ENCODE measurements around the gene RPP21. TPM values are rescaled to one million over a fixed set of nuclear protein-coding genes. Genes with fewer than 3 reads are reported as not detected.

Gene RPP21
- total and polyA plus RNA-seq, 2 donors (not counting 1 experiment from before 2014, with no cell fraction given), result 16.7 to 30.2 TPM

DNA sequence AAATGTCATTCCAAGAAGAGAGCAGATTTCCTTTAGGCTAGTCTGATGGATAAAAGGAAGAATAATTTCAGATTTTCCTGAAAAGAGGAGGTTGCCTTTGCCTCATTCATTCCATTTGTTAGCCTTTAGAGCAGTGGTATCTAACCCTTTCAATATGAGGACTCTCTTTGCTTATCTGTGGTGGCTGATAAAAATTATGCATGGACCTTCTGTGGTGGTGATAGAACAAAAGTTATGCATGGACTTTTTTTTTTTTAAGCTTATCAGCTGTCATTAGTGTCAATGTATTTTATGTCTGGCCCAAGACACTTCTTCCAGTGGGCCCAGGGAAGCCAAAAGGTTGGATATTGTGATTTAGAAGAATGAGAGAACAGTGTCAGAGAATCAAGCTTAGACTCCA lies 16.6 kb upstream of the RPP21 start:
- H4K20me1 ChIP-seq (ENCODE audit: control insufficient read depth, extremely low read depth, insufficient read depth, low read length), result no peaks in the 10 kb centered on the region
- H3K79me2 ChIP-seq (ENCODE audit: control insufficient read depth, insufficient read depth, low read length), result peaks cover 26% of the 10 kb centered on the region
- H3K27ac ChIP-seq (ENCODE audit: insufficient read depth, low read length), result no peak overlapping the region
- no peak for TF ChIP-seq EZH2 (IDR thresholded peaks at IDR 0.05; ENCODE audit: low read length, missing control alignments)
- TF ChIP-seq, protein P1, sequence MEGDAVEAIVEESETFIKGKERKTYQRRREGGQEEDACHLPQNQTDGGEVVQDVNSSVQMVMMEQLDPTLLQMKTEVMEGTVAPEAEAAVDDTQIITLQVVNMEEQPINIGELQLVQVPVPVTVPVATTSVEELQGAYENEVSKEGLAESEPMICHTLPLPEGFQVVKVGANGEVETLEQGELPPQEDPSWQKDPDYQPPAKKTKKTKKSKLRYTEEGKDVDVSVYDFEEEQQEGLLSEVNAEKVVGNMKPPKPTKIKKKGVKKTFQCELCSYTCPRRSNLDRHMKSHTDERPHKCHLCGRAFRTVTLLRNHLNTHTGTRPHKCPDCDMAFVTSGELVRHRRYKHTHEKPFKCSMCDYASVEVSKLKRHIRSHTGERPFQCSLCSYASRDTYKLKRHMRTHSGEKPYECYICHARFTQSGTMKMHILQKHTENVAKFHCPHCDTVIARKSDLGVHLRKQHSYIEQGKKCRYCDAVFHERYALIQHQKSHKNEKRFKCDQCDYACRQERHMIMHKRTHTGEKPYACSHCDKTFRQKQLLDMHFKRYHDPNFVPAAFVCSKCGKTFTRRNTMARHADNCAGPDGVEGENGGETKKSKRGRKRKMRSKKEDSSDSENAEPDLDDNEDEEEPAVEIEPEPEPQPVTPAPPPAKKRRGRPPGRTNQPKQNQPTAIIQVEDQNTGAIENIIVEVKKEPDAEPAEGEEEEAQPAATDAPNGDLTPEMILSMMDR (conservative IDR thresholded peaks at IDR 0.05 in 1 of 2, IDR thresholded peaks at IDR 0.05 in 1 of 2; ENCODE audit: low read depth in 1 of 2, low read length in 2 of 2), result no peak
- peaks cover 5% of the 10 kb centered on the region for H3K36me3 ChIP-seq (ENCODE audit: control insufficient read depth, insufficient read depth, low read length)
- no peak overlapping the region for H3K4me2 ChIP-seq (ENCODE audit: extremely low read depth, insufficient read depth, low read length)
- no peak for DNase-seq (ENCODE audit: low read depth in 2 of 2)
- no peaks in the 10 kb centered on the region for H3K4me1 ChIP-seq (ENCODE audit: control insufficient read depth, extremely low read depth, insufficient read depth, low read length)
- no peak overlapping the region for H2AFZ ChIP-seq (ENCODE audit: low read length)
- no peaks in the 10 kb centered on the region for H3K27me3 ChIP-seq (ENCODE audit: control insufficient read depth, insufficient read depth, low read length)
- no peaks in the 10 kb centered on the region for H3K9me3 ChIP-seq (ENCODE audit: control insufficient read depth, insufficient read depth, low read depth, low read length)
- no peak overlapping the region for H3K9ac ChIP-seq (ENCODE audit: insufficient read depth, low read length)
- no peak overlapping the region for H3K4me3 ChIP-seq (replicated peaks in 1 of 4; ENCODE audit: control extremely low read depth in 1 of 4, insufficient read depth in 1 of 4, low read depth in 3 of 4, low read length in 4 of 4)

DNA sequence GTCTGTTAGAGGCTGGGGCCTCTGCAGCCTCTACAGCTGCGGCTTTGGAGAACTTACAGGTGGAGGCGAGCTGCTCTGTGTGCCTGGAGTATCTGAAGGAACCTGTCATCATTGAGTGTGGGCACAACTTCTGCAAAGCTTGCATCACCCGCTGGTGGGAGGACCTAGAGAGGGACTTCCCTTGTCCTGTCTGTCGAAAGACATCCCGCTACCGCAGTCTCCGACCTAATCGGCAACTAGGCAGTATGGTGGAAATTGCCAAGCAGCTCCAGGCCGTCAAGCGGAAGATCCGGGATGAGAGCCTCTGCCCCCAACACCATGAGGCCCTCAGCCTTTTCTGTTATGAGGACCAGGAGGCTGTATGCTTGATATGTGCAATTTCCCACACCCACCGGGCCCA lies 15.6 kb upstream of the RPP21 start:
- DNase-seq (ENCODE audit: low read depth in 2 of 2), result no peak
- Histone ChIP-seq H3K27me3 (ENCODE audit: control insufficient read depth, insufficient read depth, low read length) (no peaks in the 10 kb centered on the region), H2AFZ (ENCODE audit: low read length) (no peak overlapping the region), H3K27ac (ENCODE audit: insufficient read depth, low read length) (no peak overlapping the region), H3K4me1 (ENCODE audit: control insufficient read depth, extremely low read depth, insufficient read depth, low read length) (no peaks in the 10 kb centered on the region), H3K36me3 (ENCODE audit: control insufficient read depth, insufficient read depth, low read length) (peaks cover 5% of the 10 kb centered on the region), H3K4me3 (replicated peaks in 1 of 4; ENCODE audit: control extremely low read depth in 1 of 4, insufficient read depth in 1 of 4, low read depth in 3 of 4, low read length in 4 of 4) (no peak overlapping the region), H4K20me1 (ENCODE audit: control insufficient read depth, extremely low read depth, insufficient read depth, low read length) (no peaks in the 10 kb centered on the region), H3K9me3 (ENCODE audit: control insufficient read depth, insufficient read depth, low read depth, low read length) (no peaks in the 10 kb centered on the region), H3K4me2 (ENCODE audit: extremely low read depth, insufficient read depth, low read length) (no peak overlapping the region), H3K79me2 (ENCODE audit: control insufficient read depth, insufficient read depth, low read length) (peaks cover 18% of the 10 kb centered on the region), H3K9ac (ENCODE audit: insufficient read depth, low read length) (no peak overlapping the region)
- TF ChIP-seq, protein P1 (conservative IDR thresholded peaks at IDR 0.05 in 1 of 2, IDR thresholded peaks at IDR 0.05 in 1 of 2; ENCODE audit: low read depth in 1 of 2, low read length in 2 of 2), result no peak
- TF ChIP-seq EZH2 (IDR thresholded peaks at IDR 0.05; ENCODE audit: low read length, missing control alignments), result no peak

DNA sequence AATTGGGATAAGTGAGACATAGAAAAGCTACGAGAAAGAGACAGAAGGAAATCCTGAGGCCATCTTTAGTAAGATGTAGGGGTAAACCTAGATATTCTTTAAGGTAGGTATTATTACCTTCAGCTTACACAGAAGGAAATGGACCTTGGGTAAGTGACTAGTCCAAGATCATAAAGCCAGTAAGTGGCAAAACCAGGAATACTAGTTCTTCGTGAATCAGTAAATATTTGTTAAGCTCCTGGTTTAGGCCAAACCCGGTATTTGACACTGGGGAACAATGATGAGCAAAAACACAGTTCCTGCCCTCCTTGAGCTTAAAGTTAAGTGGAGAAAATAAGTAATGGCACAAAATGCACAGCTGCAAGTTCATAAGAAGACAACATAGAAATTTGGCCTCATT lies 13.0 kb upstream of the RPP21 start:
- DNase-seq (ENCODE audit: low read depth in 2 of 2), result no peak
- no peak overlapping the region for H3K9ac ChIP-seq (ENCODE audit: insufficient read depth, low read length)
- H3K79me2 ChIP-seq (ENCODE audit: control insufficient read depth, insufficient read depth, low read length), result no peaks in the 10 kb centered on the region
- H3K4me3 ChIP-seq (replicated peaks in 1 of 4; ENCODE audit: control extremely low read depth in 1 of 4, insufficient read depth in 1 of 4, low read depth in 3 of 4, low read length in 4 of 4), result no peak overlapping the region
- H3K27me3 ChIP-seq (ENCODE audit: control insufficient read depth, insufficient read depth, low read length), result no peaks in the 10 kb centered on the region
- no peaks in the 10 kb centered on the region for H4K20me1 ChIP-seq (ENCODE audit: control insufficient read depth, extremely low read depth, insufficient read depth, low read length)
- H3K27ac ChIP-seq (ENCODE audit: insufficient read depth, low read length), result no peak overlapping the region
- no peak overlapping the region for H2AFZ ChIP-seq (ENCODE audit: low read length)
- no peaks in the 10 kb centered on the region for H3K4me1 ChIP-seq (ENCODE audit: control insufficient read depth, extremely low read depth, insufficient read depth, low read length)
- TF ChIP-seq, protein P1 (conservative IDR thresholded peaks at IDR 0.05 in 1 of 2, IDR thresholded peaks at IDR 0.05 in 1 of 2; ENCODE audit: low read depth in 1 of 2, low read length in 2 of 2), result no peak
- no peak for TF ChIP-seq EZH2 (IDR thresholded peaks at IDR 0.05; ENCODE audit: low read length, missing control alignments)
- H3K36me3 ChIP-seq (ENCODE audit: control insufficient read depth, insufficient read depth, low read length), result peaks cover 5% of the 10 kb centered on the region
- H3K4me2 ChIP-seq (ENCODE audit: extremely low read depth, insufficient read depth, low read length), result no peak overlapping the region
- H3K9me3 ChIP-seq (ENCODE audit: control insufficient read depth, insufficient read depth, low read depth, low read length), result no peaks in the 10 kb centered on the region

Data from fibroblast of lung (primary cell).